ENCODE data around the gene CBX6.

GRCh38 chr22:38837414-38837928, 34.5 kb downstream of the CBX6 start:
- TF ChIP-seq POLR2A (IDR thresholded peaks at IDR 0.05; ENCODE audit: control extremely low read depth in 1 of 2, low read depth in 2 of 2, low read length in 2 of 2) (no peak), CHD1 (IDR thresholded peaks at IDR 0.05; ENCODE audit: low read depth, low read length) (no peak), TAF1 (IDR thresholded peaks at IDR 0.05; ENCODE audit: low read depth, low read length) (no peak), NRF1 (IDR thresholded peaks at IDR 0.05; ENCODE audit: low read depth, low read length) (no peak), EP300 (IDR thresholded peaks at IDR 0.05; ENCODE audit: borderline replicate concordance in 1 of 2, low read depth in 2 of 2, low read length in 2 of 2) (no peak), CTCF (IDR thresholded peaks at IDR 0.05; ENCODE audit: control extremely low read depth in 1 of 3, insufficient read depth in 1 of 3, low read depth in 1 of 3, low read length in 3 of 3) (no peak), POLR2AphosphoS5 (IDR thresholded peaks at IDR 0.05; ENCODE audit: low read depth, low read length) (no peak), USF2 (IDR thresholded peaks at IDR 0.05; ENCODE audit: low read length) (no peak), CEBPB (IDR thresholded peaks at IDR 0.05; ENCODE audit: low read depth, low read length) (no peak)
